Nephron (organoid): ENCODE data around the gene FKBP10.
"Not testable (repeated sequence)": the region's sequence is repeated elsewhere in the genome, so short reads cannot be mapped to it uniquely, and the experiment has no call there.

Experiments used
- H3K27ac Mint-ChIP-seq, 3 experiments: 2 replicates each; pipeline ENCODE4 v1.8.0; 2020; ENCODE audit warnings: mixed read lengths in 3 of 3, mild to moderate bottlenecking in 2 of 3, moderate library complexity in 1 of 3
- H3K27me3 Mint-ChIP-seq: 2 replicates; pipeline ENCODE4 v1.8.0; 2021; ENCODE audit warnings: low read depth, mild to moderate bottlenecking, moderate library complexity, mixed read lengths
- H3K36me3 Mint-ChIP-seq: 2 replicates; pipeline ENCODE4 v1.8.0; 2020; ENCODE audit warnings: low read depth, mixed read lengths
- H3K4me1 Mint-ChIP-seq: 2 replicates; pipeline ENCODE4 v1.8.0; 2020; ENCODE audit warnings: mixed read lengths
- H3K4me3 Mint-ChIP-seq, 3 experiments: 2 replicates each; pipeline ENCODE4 v1.8.0; 2020; ENCODE audit warnings: mild to moderate bottlenecking in 3 of 3, mixed read lengths in 3 of 3, moderate library complexity in 2 of 3
- H3K9me3 Mint-ChIP-seq: 2 replicates; pipeline ENCODE4 v1.8.0; 2020; ENCODE audit warnings: mixed read lengths
- CTCF ChIP-seq, 3 experiments: fragments of 200-600 bp; sonication (generic); IDR thresholded peaks; one replicate each; pipeline ENCODE4 v1.5.0; 2021; ENCODE audit warnings: antibody characterized with exemption in 3 of 3; ENCODE audit not compliant: unreplicated experiment in 3 of 3

Gene FKBP10

GRCh38 chr17:41837761-41838538 is 25.1 kb downstream of the FKBP10 start, which contains the start of gene KLHL10:
TSS of gene KLHL10 (plus strand) at chr17:41837825. CDS start at chr17:41837933, 108 bp downstream.
- TF ChIP-seq CTCF (IDR thresholded peaks at IDR 0.05; ENCODE audit: unreplicated experiment in 3 of 3) = no peak
- Mint-ChIP-seq H3K27me3 (no peaks in the 10 kb centered on the region), H3K4me1 (peaks cover 12% of the 10 kb centered on the region), H3K27ac (no peak within 1 kb of the TSS), H3K4me3 (peak within 1 kb of the TSS; percentile 84 to 91 (median 91)), H3K36me3 (peaks cover 12% of the 10 kb centered on the region), H3K9me3 (no peaks in the 10 kb centered on the region)

GRCh38 chr17:41839448-41839847 is 26.6 kb downstream of the FKBP10 start:
- not testable (repeated sequence) for H3K4me3 Mint-ChIP-seq, H3K27me3 Mint-ChIP-seq, H3K27ac Mint-ChIP-seq, H3K9me3 Mint-ChIP-seq, H3K36me3 Mint-ChIP-seq
- H3K4me1 Mint-ChIP-seq = peaks cover 11% of the 10 kb centered on the region

- not testable (repeated sequence) for H3K27ac Mint-ChIP-seq, H3K27me3 Mint-ChIP-seq, H3K9me3 Mint-ChIP-seq, H3K4me1 Mint-ChIP-seq, H3K4me3 Mint-ChIP-seq, H3K36me3 Mint-ChIP-seq
Measured at GRCh38 chr17:41840781-41841180, 28.0 kb downstream of the FKBP10 start.

GRCh38 chr17:41844971-41845370 is 32.2 kb downstream of the FKBP10 start:
- Mint-ChIP-seq H3K27ac (no peak overlapping the region), H3K9me3 (no peaks in the 10 kb centered on the region), H3K36me3 (no peaks in the 10 kb centered on the region), H3K27me3 (no peaks in the 10 kb centered on the region), H3K4me3 (no peak overlapping the region), H3K4me1 (peaks cover 8% of the 10 kb centered on the region)
- TF ChIP-seq CTCF (IDR thresholded peaks at IDR 0.05; ENCODE audit: unreplicated experiment in 3 of 3) = no peak

GRCh38 chr17:41848788-41849187 is 36.0 kb downstream of the FKBP10 start:
- Mint-ChIP-seq H3K27me3 (no peaks in the 10 kb centered on the region), H3K36me3 (peaks cover 15% of the 10 kb centered on the region), H3K4me1 (peaks cover 9% of the 10 kb centered on the region), H3K4me3 (no peak overlapping the region), H3K27ac (peak overlapping the region in 2 of 3 experiments; percentile 57 to 60), H3K9me3 (no peaks in the 10 kb centered on the region)
- no peak for TF ChIP-seq CTCF (IDR thresholded peaks at IDR 0.05; ENCODE audit: unreplicated experiment in 3 of 3)

- H3K27me3 Mint-ChIP-seq = no peaks in the 10 kb centered on the region
- H3K9me3 Mint-ChIP-seq = no peaks in the 10 kb centered on the region
- H3K27ac Mint-ChIP-seq = peak overlapping the region in 2 of 3 experiments; percentile 57 to 60
- H3K4me3 Mint-ChIP-seq = no peak overlapping the region
- H3K36me3 Mint-ChIP-seq = peaks cover 20% of the 10 kb centered on the region
- no peak for TF ChIP-seq CTCF (IDR thresholded peaks at IDR 0.05; ENCODE audit: unreplicated experiment in 3 of 3)
- H3K4me1 Mint-ChIP-seq = peaks cover 9% of the 10 kb centered on the region
Measured at GRCh38 chr17:41849251-41849990, 36.6 kb downstream of the FKBP10 start.

- not testable (repeated sequence) for H3K27me3 Mint-ChIP-seq, H3K9me3 Mint-ChIP-seq, H3K27ac Mint-ChIP-seq, H3K4me3 Mint-ChIP-seq, H3K4me1 Mint-ChIP-seq
- H3K36me3 Mint-ChIP-seq = peaks cover 29% of the 10 kb centered on the region
Measured at GRCh38 chr17:41851382-41851781, 38.6 kb downstream of the FKBP10 start.
